ENCODE data around the gene USP12.

DNA sequence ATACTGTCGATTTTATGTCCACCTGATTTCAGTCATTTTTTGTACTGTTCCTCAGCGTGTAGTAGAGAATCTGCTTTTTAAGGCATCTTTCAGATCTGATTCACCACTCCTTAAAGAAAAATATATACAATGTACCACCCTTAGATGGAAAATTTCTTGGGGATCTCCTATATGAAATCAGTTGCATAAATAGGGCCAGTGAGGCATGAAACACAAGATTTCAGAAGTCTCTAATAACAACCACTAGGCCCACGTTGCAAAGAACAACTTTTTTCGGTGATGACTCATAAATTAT, 1.4 kb downstream of the USP12 start:
- TF ChIP-seq CTCF (IDR thresholded peaks at IDR 0.05; ENCODE audit: low read length), result no peak
- TF ChIP-seq EZH2 (IDR thresholded peaks at IDR 0.05; ENCODE audit: borderline replicate concordance, low read length), result no peak
